ENCODE measurements around the gene C19orf85.

C19orf85 gene

DNA sequence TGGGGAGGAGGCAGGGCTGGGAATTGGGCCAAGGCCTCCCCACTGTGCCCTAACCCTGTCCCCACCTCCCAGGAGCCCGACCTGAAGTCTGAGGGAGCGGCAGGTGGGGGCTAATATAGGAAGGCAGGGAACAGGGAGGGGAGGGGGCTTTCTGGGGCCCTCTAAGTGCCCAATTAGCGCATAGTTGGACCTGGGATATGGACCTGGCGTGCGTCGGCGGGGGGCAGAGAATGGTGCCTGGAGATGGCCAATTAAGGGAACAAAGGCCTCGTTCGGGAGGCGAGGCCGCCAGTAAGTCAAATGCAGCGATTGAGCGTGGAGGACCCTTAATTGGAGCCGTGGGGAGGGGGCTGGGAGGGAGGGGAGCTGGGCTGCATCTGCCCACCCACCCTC, at the start of gene C19orf85:
C19orf85 (minus strand) TSS at position 90 of the 393 bp plus-strand sequence. CDS start 197 bp downstream, outside the sequence.
- TF ChIP-seq GATA2 (IDR thresholded peaks at IDR 0.05; ENCODE audit: low read depth, low read length): no peak
- no peak for TF ChIP-seq GATA3 (IDR thresholded peaks at IDR 0.05; ENCODE audit: low read depth, low read length)

DNA sequence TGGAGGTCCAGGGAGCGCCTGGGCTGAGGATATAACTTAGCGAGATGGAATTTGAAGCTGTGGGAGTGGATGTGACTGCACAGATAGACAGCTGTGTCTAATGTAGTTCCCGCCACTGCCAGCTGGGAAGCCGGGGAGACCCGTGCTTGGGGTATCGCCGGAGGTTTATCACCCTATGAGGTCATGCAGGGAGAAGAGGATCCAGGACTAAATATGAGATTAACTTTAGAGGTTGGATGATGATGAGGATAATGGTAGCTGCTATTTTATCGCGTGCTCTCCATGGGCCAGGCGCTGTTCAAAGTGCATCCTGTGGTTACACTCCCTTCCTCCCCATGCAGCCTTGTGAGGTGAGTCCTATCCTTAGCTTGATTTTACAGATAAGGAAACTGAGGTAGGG, 43.6 kb upstream of the C19orf85 start:
- TF ChIP-seq GATA2 (IDR thresholded peaks at IDR 0.05; ENCODE audit: low read depth, low read length) (no peak), GATA3 (IDR thresholded peaks at IDR 0.05; ENCODE audit: low read depth, low read length) (no peak)

DNA sequence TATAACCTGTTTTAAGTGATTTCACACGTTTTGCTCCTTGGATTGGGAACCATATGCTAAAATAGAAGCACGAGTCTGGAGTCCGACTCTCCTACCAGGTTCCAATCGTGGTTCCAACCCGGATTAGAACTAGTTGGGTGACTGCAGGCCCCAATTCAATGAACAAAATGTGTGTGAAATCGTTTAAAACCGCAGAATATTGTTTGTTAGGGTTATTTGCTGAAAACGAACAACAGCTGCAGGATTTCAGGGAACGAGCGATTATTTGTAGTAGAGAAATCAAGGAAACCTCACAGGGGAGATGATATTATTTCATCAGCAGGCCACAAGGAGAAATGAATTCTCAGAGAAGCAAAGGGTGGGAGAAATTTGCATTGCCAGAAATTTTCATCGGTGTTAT, 40.4 kb upstream of the C19orf85 start:
- TF ChIP-seq GATA2 (IDR thresholded peaks at IDR 0.05; ENCODE audit: low read depth, low read length) (no peak), GATA3 (IDR thresholded peaks at IDR 0.05; ENCODE audit: low read depth, low read length) (no peak)

DNA sequence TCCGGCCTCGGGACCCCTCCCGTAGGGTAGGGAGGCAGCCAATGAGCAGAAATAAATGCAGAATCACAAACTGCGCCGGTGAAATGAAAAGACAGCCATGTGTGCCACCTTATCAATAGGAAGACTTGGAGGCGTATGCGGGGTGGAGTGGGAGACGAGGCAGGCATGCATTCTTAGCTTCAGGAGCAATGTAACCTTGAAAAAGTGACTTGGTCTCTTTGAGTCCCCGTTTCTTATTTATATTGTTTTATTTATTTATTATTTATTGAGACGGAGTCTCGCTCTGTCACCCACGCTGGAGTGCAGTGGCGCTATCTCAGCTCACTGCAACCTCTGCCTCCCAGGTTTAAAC, 39.7 kb upstream of the C19orf85 start:
- TF ChIP-seq GATA2 (IDR thresholded peaks at IDR 0.05; ENCODE audit: low read depth, low read length): no peak
- TF ChIP-seq GATA3 (IDR thresholded peaks at IDR 0.05; ENCODE audit: low read depth, low read length): no peak

DNA sequence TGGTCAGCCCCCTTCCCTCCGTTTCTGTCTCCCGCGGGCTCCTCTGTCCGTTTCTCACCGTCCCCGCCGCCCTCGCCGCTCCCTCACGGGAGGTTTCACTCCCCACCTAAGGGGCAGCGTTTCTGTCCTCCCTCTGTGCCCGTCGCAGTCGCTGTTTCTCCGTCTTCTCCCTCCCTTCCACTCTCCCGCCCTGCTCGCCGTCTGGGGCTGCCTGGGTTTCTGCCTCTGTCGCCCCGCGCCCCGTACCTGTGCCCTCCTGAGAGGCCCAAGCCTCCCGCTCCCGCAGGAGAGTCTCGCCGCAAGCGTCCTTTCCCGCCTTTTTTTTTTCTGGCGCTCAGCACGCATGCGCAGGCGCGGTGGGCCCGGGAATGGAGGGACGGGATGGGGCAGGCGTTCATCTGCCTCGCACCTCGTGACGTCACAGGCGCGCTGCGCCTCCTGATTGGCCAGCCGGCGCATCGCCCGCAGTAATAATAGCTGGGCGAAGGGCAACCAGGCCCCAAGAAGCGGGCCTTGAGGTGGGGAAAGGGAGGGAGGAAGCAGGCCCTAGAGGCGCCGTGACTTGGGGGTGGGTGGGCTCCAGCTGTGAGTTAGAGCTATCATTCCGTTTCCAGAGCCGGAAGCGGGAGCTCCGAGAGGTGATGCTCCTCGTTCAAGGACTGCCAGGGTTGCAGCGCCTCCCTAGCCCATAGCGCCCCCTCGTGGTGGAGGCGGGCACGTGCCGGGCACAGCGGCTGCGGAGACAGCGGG, 39.1 kb upstream of the C19orf85 start:
- TF ChIP-seq GATA3 (IDR thresholded peaks at IDR 0.05; ENCODE audit: low read depth, low read length): no peak
- no peak for TF ChIP-seq GATA2 (IDR thresholded peaks at IDR 0.05; ENCODE audit: low read depth, low read length)

DNA sequence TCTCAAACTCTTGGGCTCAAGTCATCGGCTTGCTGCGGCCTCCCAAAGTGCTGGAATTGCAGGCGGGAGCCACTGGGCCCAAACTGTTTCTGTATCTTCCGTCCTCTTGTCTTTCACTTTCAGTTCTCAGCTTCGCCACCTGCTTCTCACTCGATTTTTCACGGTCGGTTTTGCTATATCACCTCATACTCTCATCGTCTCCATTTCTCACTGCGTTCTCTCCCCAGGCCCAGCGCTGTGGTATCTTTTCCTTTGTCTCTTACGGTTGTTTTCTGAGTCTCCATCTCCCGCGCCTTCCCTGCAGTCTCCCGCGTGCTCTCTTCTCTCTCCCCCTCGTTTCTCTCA, 38.6 kb upstream of the C19orf85 start:
- TF ChIP-seq GATA2 (IDR thresholded peaks at IDR 0.05; ENCODE audit: low read depth, low read length) (no peak), GATA3 (IDR thresholded peaks at IDR 0.05; ENCODE audit: low read depth, low read length) (no peak)

DNA sequence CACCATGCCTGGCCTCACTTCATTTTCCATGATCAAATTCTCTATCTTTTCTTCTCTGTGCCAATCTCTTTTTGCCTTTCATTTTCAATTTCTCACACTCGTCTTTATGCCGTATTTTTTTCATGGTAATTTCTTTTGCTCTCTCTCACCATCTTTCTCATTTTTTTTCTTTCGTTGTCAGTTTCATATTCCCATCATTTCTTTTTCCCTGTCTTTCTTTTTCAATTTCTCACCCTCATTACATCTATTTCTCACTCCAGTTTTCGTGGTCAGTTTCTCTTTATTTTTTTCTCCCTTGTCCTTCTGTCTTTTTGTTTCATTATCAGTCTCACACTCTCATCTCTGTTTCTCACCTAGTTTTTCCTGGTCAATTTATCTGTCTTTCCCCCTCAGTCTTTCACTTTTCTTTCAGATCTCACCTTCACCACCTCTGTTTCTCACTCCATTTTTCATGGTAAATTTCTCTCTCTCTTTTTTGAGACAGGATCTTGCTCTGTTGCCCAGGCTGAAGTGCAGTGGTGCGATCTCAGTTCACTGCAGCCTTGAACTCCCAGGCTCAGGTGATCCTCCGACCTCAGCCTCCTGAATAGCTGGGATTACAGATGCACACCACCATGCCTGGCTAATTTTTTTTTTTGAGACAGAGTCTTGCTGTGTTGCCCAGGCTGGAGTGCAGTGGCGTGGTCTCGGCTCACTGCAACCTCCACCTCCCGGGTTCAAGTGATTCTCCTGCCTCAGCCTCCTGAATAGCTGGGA, 37.8 kb upstream of the C19orf85 start:
- TF ChIP-seq GATA3 (IDR thresholded peaks at IDR 0.05; ENCODE audit: low read depth, low read length) (no peak), GATA2 (IDR thresholded peaks at IDR 0.05; ENCODE audit: low read depth, low read length) (no peak)

DNA sequence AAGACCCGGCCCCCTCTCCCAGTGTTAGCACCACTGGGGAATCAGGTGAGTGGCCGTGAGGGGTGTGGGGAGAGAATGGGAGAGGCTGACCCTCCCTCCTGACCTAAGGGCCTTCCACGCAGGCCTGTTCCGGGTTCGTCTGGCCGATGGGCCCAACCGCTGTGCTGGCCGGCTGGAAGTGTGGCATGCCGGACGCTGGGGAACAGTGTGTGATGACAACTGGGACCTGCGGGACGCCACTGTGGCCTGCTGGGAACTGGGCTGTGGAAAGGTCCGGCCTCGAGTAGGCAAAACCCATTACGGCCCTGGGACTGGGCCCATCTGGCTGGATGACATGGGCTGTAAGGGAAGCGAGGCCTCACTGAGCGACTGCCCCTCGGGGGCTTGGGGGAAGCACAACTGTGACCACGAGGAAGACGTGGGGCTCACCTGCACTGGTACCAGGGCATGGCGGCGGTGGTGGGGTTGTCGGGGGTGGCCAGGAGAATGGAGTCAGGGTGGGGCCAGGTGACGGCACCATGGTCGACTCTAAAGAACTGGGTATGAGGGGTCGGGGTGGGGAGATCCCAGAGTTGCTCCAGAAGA, 35.9 kb upstream of the C19orf85 start:
- TF ChIP-seq GATA2 (IDR thresholded peaks at IDR 0.05; ENCODE audit: low read depth, low read length) (no peak), GATA3 (IDR thresholded peaks at IDR 0.05; ENCODE audit: low read depth, low read length) (no peak)

DNA sequence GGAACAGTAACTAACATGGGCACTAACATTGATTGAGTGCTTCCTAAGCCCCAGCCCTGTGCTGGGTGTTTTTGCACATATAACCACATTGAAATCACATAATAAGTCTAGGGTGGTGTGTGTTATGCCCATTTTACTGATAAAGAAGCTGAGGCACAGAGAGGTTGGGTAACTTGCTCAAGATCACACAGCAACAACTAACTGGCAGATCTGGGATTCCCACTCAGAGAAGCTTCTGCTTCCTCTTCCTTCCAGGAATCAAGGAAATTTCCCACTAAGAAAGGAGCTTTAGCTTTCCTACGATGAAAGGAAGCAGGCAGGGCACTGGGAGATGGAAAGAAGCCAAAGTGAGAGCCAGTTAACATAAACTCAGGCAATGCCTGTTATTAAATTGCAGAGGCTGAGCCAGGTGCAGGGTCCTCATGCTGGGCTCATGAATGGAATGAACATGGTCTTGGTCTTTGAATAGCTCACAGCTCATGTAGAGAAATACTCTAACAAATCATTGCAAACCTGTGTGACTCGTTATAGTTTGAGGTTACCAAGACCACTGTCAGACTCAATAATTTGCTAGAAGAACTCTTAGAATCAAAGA, 33.8 kb upstream of the C19orf85 start:
- TF ChIP-seq GATA2 (IDR thresholded peaks at IDR 0.05; ENCODE audit: low read depth, low read length): no peak

DNA sequence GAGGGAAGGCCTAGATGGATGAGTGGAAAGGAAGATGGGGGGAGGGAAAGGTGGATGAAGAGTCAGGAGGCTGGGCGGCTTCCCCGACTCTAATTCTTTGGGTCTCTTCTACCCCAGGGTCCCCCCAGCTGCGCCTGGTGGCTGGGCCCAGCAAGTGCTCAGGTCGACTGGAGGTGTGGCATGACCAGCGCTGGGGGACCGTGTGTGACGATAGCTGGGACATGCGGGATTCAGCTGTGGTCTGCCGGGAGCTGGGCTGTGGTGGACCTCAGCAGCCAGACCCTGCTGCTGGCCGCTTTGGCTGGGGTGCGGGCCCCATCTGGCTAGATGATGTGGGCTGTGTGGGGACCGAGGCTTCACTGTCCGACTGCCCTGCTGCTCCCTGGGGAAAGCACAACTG, 33.2 kb upstream of the C19orf85 start:
- TF ChIP-seq GATA2 (IDR thresholded peaks at IDR 0.05; ENCODE audit: low read depth, low read length) (no peak), GATA3 (IDR thresholded peaks at IDR 0.05; ENCODE audit: low read depth, low read length) (no peak)

DNA sequence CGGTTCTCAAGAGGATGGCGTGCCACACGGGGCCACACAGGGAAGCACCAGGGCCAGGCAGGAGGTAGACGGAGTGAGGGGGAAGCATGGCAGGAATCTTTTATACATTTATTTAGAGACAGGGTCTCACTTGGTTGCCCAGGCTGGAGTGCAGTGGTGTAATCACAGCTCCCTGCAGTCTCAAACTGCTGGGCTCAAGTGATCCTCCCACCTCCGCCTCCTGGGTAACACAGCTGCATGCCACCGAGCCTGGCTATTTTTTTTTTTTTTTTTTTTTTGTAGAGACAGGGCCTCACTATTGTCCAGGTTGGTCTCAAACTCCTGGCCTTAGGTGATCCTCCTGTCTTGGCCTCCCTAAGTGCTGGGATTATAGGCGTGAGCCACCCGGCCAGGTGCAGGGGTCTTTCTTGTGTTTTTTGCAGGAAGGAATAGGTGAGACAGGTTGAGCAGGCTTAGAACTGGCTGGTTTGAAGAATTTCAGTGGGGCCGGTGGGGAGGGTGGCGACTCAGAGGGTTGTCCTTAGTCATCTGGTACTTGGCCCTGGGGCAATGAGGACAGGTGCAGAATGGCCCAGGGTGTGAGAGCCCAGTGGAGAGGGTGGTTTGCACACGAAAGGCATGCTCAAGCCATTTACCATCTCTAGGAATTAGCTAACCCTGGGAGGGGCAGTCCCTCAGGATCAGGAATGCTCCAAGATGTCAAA, 31.2 kb upstream of the C19orf85 start:
- TF ChIP-seq GATA2 (IDR thresholded peaks at IDR 0.05; ENCODE audit: low read depth, low read length) (no peak), GATA3 (IDR thresholded peaks at IDR 0.05; ENCODE audit: low read depth, low read length) (no peak)

DNA sequence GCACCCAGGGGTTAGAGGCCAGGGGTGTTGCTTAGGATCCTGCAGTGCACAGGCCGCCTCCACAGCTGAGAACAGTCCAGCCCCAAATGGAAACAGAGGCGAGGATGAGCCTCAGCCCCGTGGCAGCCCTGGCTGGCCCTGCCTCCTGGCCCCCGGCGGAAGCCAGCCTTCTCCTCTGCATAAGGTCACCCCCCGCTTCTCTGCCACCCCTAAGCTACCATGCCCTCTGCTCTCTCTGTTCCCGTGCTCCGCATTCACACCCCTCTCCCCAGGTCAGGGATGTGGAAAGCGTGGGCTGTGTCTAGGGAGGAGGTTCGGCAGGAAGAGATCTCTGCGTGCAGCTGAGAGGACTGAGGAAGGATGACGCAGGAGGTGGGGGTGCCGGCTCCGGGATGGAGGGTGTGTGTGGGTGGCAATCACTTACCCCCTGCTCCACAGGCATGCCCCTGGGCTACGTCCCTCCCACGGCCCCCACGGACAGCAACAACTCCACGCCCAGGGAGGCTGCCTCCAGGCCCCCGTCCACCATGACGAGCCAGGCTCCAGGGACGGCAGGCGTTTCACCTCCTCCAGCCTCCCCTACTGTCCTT, 29.7 kb upstream of the C19orf85 start:
- TF ChIP-seq GATA3 (IDR thresholded peaks at IDR 0.05; ENCODE audit: low read depth, low read length) (no peak), GATA2 (IDR thresholded peaks at IDR 0.05; ENCODE audit: low read depth, low read length) (no peak)

DNA sequence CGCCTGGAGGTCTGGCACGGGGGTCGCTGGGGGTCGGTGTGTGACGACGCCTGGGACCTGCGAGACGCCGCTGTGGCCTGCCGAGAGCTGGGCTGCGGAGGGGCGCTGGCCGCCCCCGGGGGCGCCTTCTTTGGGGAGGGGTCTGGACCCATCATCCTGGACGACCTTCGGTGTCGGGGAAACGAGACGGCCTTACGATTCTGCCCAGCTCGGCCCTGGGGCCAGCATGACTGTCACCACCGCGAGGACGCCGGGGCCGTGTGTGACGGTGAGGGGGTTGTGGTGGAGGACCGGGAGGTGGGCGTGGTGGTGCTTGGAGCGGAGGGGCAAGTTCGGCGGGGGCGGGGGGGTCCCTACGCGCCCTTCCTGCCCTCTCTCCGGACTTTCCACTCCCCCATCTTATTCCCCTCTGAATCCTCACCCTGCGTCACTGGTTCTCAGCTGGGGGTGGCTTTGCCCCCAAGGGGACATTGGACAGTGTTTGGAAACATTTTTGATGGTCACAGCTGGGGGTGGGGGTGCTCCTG, 29.2 kb upstream of the C19orf85 start:
- no peak for TF ChIP-seq GATA3 (IDR thresholded peaks at IDR 0.05; ENCODE audit: low read depth, low read length)
- no peak for TF ChIP-seq GATA2 (IDR thresholded peaks at IDR 0.05; ENCODE audit: low read depth, low read length)
